Measurements from ENCODE around the gene SMARCAL1. TPM values are rescaled to one million over a fixed set of nuclear protein-coding genes. Genes with fewer than 3 reads are reported as not detected.

Gene SMARCAL1
- total RNA-seq, 6 donors from 2014 or later = 10.5 to 29.3 (median 18.3) TPM

DNA sequence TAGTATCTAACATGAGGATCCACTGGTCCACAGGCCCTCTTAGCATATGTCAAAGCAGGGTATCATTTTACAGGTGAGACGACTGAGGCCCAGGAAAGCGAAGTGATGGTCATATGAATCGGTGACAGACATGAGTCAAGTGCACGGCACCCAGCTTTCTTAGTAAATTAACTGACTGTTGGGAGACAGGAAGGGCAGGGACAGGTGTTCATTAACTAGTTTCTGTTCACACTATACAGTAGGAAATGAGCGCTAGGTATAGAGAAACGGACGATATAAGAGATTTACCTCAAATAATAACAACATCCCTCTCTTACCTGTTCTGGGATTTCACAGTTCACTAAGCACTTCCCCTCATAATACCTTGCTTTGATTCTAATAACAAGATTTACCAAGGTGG lies 1.7 kb upstream of the SMARCAL1 start:
- Histone ChIP-seq H3K27ac (no peak overlapping the region), H3K4me1 (peaks cover 5 to 13% (median 9%) of the 10 kb centered on the region in 4 donors), H3K9me3 (no peaks in the 10 kb centered on the region), H3K4me3 (no peak overlapping the region), H3K27me3 (no peaks in the 10 kb centered on the region), H3K36me3 (peaks cover 0 to 11% (median 6%) of the 10 kb centered on the region in 4 donors)
- TF ChIP-seq POLR2A (IDR thresholded peaks at IDR 0.05) (no peak), POLR2AphosphoS5 (IDR thresholded peaks at IDR 0.05) (no peak), EP300 (IDR thresholded peaks at IDR 0.05) (no peak)
- TF ChIP-seq, protein P1, sequence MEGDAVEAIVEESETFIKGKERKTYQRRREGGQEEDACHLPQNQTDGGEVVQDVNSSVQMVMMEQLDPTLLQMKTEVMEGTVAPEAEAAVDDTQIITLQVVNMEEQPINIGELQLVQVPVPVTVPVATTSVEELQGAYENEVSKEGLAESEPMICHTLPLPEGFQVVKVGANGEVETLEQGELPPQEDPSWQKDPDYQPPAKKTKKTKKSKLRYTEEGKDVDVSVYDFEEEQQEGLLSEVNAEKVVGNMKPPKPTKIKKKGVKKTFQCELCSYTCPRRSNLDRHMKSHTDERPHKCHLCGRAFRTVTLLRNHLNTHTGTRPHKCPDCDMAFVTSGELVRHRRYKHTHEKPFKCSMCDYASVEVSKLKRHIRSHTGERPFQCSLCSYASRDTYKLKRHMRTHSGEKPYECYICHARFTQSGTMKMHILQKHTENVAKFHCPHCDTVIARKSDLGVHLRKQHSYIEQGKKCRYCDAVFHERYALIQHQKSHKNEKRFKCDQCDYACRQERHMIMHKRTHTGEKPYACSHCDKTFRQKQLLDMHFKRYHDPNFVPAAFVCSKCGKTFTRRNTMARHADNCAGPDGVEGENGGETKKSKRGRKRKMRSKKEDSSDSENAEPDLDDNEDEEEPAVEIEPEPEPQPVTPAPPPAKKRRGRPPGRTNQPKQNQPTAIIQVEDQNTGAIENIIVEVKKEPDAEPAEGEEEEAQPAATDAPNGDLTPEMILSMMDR (IDR thresholded peaks at IDR 0.05) = no peak
- no peak for DNase-seq
- WGBS, 2 donors = 88 to 92% methylated on average over 7 of the region's 7 CpGs
- no peak for ATAC-seq (ENCODE audit: low FRiP score in 2 of 2)

DNA sequence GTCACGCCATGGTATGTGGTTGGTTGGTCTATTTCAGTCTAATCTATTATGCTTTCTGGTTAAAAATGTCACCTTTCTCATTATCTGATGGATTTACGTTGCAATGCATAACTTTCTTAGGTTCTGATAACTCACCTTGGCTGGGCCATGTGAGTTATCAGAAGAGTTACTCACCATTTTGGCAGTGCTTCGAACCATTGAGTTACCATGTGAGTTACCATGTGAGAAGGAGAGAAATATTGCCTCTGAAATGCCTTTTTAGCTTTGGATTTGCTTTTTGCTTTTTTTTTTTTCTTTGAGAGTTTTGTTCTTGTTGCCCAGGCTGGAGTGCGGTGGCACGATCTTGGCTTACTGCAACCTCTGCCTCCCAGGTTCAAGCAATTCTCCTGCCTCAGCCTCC lies 1.6 kb downstream of the SMARCAL1 start:
- no peaks in the 10 kb centered on the region for H3K9me3 ChIP-seq
- DNase-seq (no peak), ATAC-seq (ENCODE audit: low FRiP score in 2 of 2) (no peak)
- 98 to 99% methylated on average over 5 of the region's 5 CpGs for WGBS, 2 donors
- peaks cover 5 to 13% (median 9%) of the 10 kb centered on the region in 4 donors for H3K4me1 ChIP-seq
- H3K36me3 ChIP-seq = peaks cover 0 to 37% (median 14%) of the 10 kb centered on the region in 4 donors
- H3K27ac ChIP-seq = no peak overlapping the region
- TF ChIP-seq POLR2AphosphoS5 (IDR thresholded peaks at IDR 0.05) = no peak
- no peak for TF ChIP-seq EP300 (IDR thresholded peaks at IDR 0.05)
- TF ChIP-seq, protein P1 (IDR thresholded peaks at IDR 0.05) = no peak
- TF ChIP-seq POLR2A (IDR thresholded peaks at IDR 0.05) = no peak
- no peaks in the 10 kb centered on the region for H3K27me3 ChIP-seq
- no peak overlapping the region for H3K4me3 ChIP-seq

DNA sequence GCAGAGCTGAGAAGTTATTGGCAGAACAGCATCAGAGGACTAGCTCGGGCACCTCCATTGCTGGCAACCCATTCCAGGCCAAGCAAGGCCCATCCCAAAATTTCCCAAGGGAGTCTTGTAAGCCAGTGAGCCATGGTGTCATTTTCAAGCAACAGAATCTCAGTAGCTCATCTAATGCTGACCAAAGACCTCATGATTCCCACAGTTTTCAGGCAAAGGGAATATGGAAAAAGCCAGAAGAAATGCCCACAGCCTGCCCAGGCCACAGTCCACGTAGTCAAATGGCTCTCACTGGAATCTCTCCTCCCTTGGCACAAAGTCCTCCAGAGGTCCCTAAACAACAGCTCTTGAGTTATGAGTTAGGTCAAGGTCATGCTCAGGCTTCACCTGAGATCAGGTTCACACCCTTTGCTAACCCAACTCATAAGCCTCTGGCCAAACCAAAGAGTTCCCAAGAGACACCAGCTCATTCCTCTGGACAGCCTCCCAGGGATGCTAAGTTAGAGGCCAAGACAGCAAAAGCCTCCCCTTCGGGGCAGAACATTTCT lies 2.6 kb downstream of the SMARCAL1 start:
- ATAC-seq (ENCODE audit: low FRiP score in 2 of 2) = no peak
- TF ChIP-seq, protein P1 (IDR thresholded peaks at IDR 0.05) = no peak
- TF ChIP-seq EP300 (IDR thresholded peaks at IDR 0.05) = no peak
- no peak for TF ChIP-seq POLR2AphosphoS5 (IDR thresholded peaks at IDR 0.05)
- no peak for TF ChIP-seq POLR2A (IDR thresholded peaks at IDR 0.05)
- no peak for DNase-seq
- WGBS, 2 donors = 93 to 98% methylated on average over 3 of the region's 3 CpGs
- Histone ChIP-seq H3K27me3 (no peaks in the 10 kb centered on the region), H3K27ac (no peak overlapping the region), H3K4me3 (no peak overlapping the region), H3K9me3 (no peaks in the 10 kb centered on the region), H3K4me1 (peaks cover 5 to 13% (median 9%) of the 10 kb centered on the region in 4 donors), H3K36me3 (peaks cover 0 to 43% (median 14%) of the 10 kb centered on the region in 4 donors)

DNA sequence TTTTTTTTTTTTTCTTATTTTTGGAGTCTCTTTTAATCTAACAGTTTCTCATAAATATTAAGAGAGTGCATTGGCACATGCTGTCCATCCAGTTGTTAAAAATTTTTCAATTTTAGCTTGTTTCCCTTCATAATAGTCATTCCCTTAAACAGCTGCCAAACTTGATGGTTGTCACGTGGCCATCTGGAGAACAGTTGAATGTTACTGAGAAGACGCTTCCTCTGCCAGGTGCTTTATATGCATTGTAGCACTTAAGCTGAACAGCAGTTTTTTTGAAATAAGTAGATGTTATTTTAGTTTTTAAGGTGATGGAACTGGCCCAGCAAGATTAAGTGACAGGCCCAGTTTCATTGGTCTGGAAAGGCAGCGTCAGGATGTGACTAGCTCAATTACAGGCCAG lies 3.3 kb downstream of the SMARCAL1 start:
- no peak for DNase-seq
- 89 to 92% methylated on average over 3 of the region's 3 CpGs for WGBS, 2 donors
- Histone ChIP-seq H3K27ac (no peak overlapping the region), H3K36me3 (peaks cover 2 to 49% (median 14%) of the 10 kb centered on the region in 4 donors), H3K4me3 (no peak overlapping the region), H3K27me3 (no peaks in the 10 kb centered on the region), H3K9me3 (no peaks in the 10 kb centered on the region), H3K4me1 (peaks cover 5 to 13% (median 9%) of the 10 kb centered on the region in 4 donors)
- TF ChIP-seq EP300 (IDR thresholded peaks at IDR 0.05) (no peak), POLR2AphosphoS5 (IDR thresholded peaks at IDR 0.05) (no peak), POLR2A (IDR thresholded peaks at IDR 0.05) (no peak)
- TF ChIP-seq, protein P1 (IDR thresholded peaks at IDR 0.05) = no peak
- ATAC-seq (ENCODE audit: low FRiP score in 2 of 2) = no peak
